ENCODE measurements around the gene HOXD3. TPM values are rescaled to one million over a fixed set of nuclear protein-coding genes. Genes with fewer than 3 reads are reported as not detected.

Gene HOXD3
- total and polyA plus RNA-seq, 12 donors, result 2.0 to 41.3 (median 10.6) TPM

GRCh38 chr2:176149481-176149938, 7.6 kb upstream of the HOXD3 start:
- Histone ChIP-seq H3K9me3 (replicated peaks in 1 of 3) (no peaks in the 10 kb centered on the region), H3K27me3 (no peaks in the 10 kb centered on the region), H3K4me1 (replicated peaks in 1 of 2) (peaks cover 0 to 7% of the 10 kb centered on the region in 2 donors), H3K27ac (no peak overlapping the region), H3K36me3 (replicated peaks in 1 of 2) (peaks cover 0 to 19% of the 10 kb centered on the region in 2 donors), H3K4me3 (no peak overlapping the region)
- no peak for TF ChIP-seq POLR2A (IDR thresholded peaks at IDR 0.05)
- TF ChIP-seq, protein P1, sequence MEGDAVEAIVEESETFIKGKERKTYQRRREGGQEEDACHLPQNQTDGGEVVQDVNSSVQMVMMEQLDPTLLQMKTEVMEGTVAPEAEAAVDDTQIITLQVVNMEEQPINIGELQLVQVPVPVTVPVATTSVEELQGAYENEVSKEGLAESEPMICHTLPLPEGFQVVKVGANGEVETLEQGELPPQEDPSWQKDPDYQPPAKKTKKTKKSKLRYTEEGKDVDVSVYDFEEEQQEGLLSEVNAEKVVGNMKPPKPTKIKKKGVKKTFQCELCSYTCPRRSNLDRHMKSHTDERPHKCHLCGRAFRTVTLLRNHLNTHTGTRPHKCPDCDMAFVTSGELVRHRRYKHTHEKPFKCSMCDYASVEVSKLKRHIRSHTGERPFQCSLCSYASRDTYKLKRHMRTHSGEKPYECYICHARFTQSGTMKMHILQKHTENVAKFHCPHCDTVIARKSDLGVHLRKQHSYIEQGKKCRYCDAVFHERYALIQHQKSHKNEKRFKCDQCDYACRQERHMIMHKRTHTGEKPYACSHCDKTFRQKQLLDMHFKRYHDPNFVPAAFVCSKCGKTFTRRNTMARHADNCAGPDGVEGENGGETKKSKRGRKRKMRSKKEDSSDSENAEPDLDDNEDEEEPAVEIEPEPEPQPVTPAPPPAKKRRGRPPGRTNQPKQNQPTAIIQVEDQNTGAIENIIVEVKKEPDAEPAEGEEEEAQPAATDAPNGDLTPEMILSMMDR (IDR thresholded peaks at IDR 0.05), result no peak
- peak in 1 of 7 donors; percentile 42 for DNase-seq
- WGBS, 4 donors, result 71 to 82% (median 74%) methylated on average over 15 to 22 of the region's 22 CpGs
- intact Hi-C loops (cut with DNase I), result loop anchor here in 1 of 2 donors (5.0 kb wide), 1 partner anchor 408 kb away; no protein-coding TSS in a partner anchor

DNA sequence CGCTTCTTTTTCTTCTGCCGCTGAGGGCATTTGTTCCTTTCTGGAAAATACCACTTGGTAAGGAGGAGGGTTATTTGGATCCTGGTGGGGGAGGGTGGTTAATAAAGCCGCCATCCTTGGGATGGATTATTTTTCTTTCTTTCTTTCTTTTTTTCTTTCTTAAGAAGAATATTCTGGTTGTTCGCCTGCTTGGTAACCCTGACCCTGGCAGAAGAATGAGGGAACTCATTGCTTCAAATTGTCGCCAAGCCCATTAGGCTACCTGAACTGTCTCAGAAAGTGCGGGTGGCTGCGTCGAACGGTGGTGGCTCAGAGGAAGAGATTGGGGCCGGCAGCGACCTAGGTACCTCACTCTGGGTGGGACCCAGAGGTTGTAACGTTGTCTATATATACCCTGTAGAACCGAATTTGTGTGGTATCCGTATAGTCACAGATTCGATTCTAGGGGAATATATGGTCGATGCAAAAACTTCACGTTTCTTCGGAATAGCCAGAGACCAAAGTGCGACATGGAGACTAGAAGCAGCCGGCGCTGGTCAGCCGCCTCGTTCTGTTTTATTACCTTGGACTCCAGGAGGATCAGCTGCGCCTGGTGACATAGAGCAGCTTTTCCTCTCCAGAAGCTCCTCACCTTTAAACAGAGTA, 7.0 kb upstream of the HOXD3 start:
- Histone ChIP-seq H3K27me3 (no peaks in the 10 kb centered on the region), H3K4me1 (replicated peaks in 1 of 2) (peaks cover 0 to 7% of the 10 kb centered on the region in 2 donors), H3K36me3 (replicated peaks in 1 of 2) (peaks cover 0 to 25% of the 10 kb centered on the region in 2 donors), H3K9me3 (replicated peaks in 1 of 3) (no peaks in the 10 kb centered on the region), H3K27ac (no peak overlapping the region), H3K4me3 (no peak overlapping the region)
- WGBS, 4 donors, result 80 to 82% (median 80%) methylated on average over 24 of the region's 24 CpGs
- TF ChIP-seq POLR2A (IDR thresholded peaks at IDR 0.05), result no peak
- TF ChIP-seq, protein P1 (IDR thresholded peaks at IDR 0.05), result no peak
- intact Hi-C loops (cut with DNase I), result loop anchor here in 1 of 2 donors (5.0 kb wide), 1 partner anchor 407 kb away; no protein-coding TSS in a partner anchor
- peak in 1 of 7 donors; percentile 42 for DNase-seq

- H3K4me1 ChIP-seq (replicated peaks in 1 of 2), result peaks cover 0 to 5% of the 10 kb centered on the region in 2 donors
- H3K36me3 ChIP-seq (replicated peaks in 1 of 2), result peaks cover 0 to 30% of the 10 kb centered on the region in 2 donors
- TF ChIP-seq POLR2A (IDR thresholded peaks at IDR 0.05), result no peak
- TF ChIP-seq, protein P1 (IDR thresholded peaks at IDR 0.05), result no peak
- 86 to 93% (median 88%) methylated on average over 7 to 14 of the region's 14 CpGs for WGBS, 4 donors
- H3K4me3 ChIP-seq, result no peak overlapping the region
- H3K27me3 ChIP-seq, result no peaks in the 10 kb centered on the region
- H3K9me3 ChIP-seq (replicated peaks in 1 of 3), result no peaks in the 10 kb centered on the region
- intact Hi-C loops (cut with DNase I), result no loop called here
- no peak overlapping the region for H3K27ac ChIP-seq
- DNase-seq, result peak in 1 of 7 donors; percentile 37
Observed at GRCh38 chr2:176150584-176151441, 6.3 kb upstream of the HOXD3 start.
